Liver (tissue), 3 donors: ENCODE measurements around the gene PAPOLB.

Source experiments
- ATF3 ChIP-seq: IDR thresholded peaks from 2 replicates; pipeline ENCODE4 v1.6.1; 2016; ENCODE audit warnings: antibody characterized with exemption
- CTCF ChIP-seq: fragments of 150-350 bp; IDR thresholded peaks from 2 replicates; pipeline ENCODE4 v1.5.1; 2017; ENCODE audit warnings: improper control_type of control experiment, low read depth, low read length; ENCODE audit not compliant: missing input control
- EGR1 ChIP-seq, 2 donors: IDR thresholded peaks; 2 replicates each; pipeline ENCODE4 v1.6.1; 2016 to 2018; ENCODE audit warnings: antibody characterized with exemption in 2 of 2, low read depth in 2 of 2
- JUND ChIP-seq, 2 donors: IDR thresholded peaks; 2 replicates each; pipeline ENCODE4 v1.6.1; 2016; ENCODE audit warnings: antibody characterized with exemption in 2 of 2
- MAX ChIP-seq: IDR thresholded peaks from 2 replicates; pipeline ENCODE4 v1.6.1; 2016; ENCODE audit warnings: antibody characterized with exemption
- RAD21 ChIP-seq, 2 donors: IDR thresholded peaks; 2 replicates each; pipeline ENCODE4 v1.6.1; 2016; ENCODE audit warnings: antibody characterized with exemption in 2 of 2, mild to moderate bottlenecking in 2 of 2
- REST ChIP-seq: IDR thresholded peaks from 2 replicates; pipeline ENCODE4 v1.6.1; 2016; ENCODE audit warnings: antibody characterized with exemption, mild to moderate bottlenecking
- RXRA ChIP-seq, 2 donors: IDR thresholded peaks; 2 replicates each; pipeline ENCODE4 v1.6.1; 2017 to 2018; ENCODE audit warnings: antibody characterized with exemption in 2 of 2, mild to moderate bottlenecking in 1 of 2
- SP1 ChIP-seq: IDR thresholded peaks from 2 replicates; pipeline ENCODE4 v1.6.1; 2018; ENCODE audit warnings: antibody characterized with exemption, mild to moderate bottlenecking
- ZBTB33 ChIP-seq: IDR thresholded peaks from 2 replicates; pipeline ENCODE4 v1.6.1; 2016; ENCODE audit warnings: antibody characterized with exemption
- donor health status: healthy.
- donor health status: healthy.

GRCh38 chr7:4856336-4857057 lies 5.3 kb downstream of the PAPOLB start:
- TF ChIP-seq ATF3 (no peak), CTCF (no peak), EGR1 (IDR thresholded peaks at IDR 0.05; ENCODE audit: low read depth in 2 of 2) (no peak), MAX (no peak), SP1 (no peak), REST (no peak), ZBTB33 (no peak), JUND (IDR thresholded peaks at IDR 0.05) (no peak), RAD21 (IDR thresholded peaks at IDR 0.05) (no peak), RXRA (IDR thresholded peaks at IDR 0.05) (no peak)
